IMR-90 (cell line): Measurements from ENCODE around the gene KCNH2. TPM values are rescaled to one million over a fixed set of nuclear protein-coding genes. Genes with fewer than 3 reads are reported as not detected.

Experiments used
- ATAC-seq: fragments of 200-7000 bp; cut with Tn5 transposase; 2 replicates; pipeline ENCODE4 v1.9.1; 2020; ENCODE audit warnings: low read depth, mild to moderate bottlenecking, moderate library complexity
- BruUV-seq: library from RNA; stranded (reverse); fragments of 400-500 nt; replicated peaks from 2 replicates; lab custom pipeline; 2021; lab: Mats Ljungman, UMichigan
- CTCF ChIA-PET: fragments of 300-600 bp; formaldehyde crosslinking; extraction: SDS; loops from one replicate; lab custom pipeline; 2021; ENCODE audit warnings: antibody characterized with exemption; lab: Yijun Ruan, JAX
- POLR2A ChIA-PET: fragments of 300-600 bp; sonication (Branson Sonifier 250); formaldehyde crosslinking; loops from one replicate; lab custom pipeline; 2022; ENCODE audit warnings: antibody characterized with exemption; ENCODE audit not compliant: unreplicated experiment; lab: Charles Lee
- DNase-seq: peaks from one replicate; pipeline ENCODE4 v3.0.0; 2013
- H2AFZ ChIP-seq: replicated peaks from 2 replicates; pipeline ENCODE3; 2013; ENCODE audit warnings: low read length, mild to moderate bottlenecking; ENCODE audit not compliant: poor library complexity
- H2AK5ac ChIP-seq: 2 replicates; pipeline ENCODE4 v1.6.1; 2013; ENCODE audit warnings: low read depth, low read length, inconsistent platforms
- H2AK9ac ChIP-seq: replicated peaks from 2 replicates; pipeline ENCODE3; 2013; ENCODE audit warnings: mild to moderate bottlenecking, low read depth, low read length, moderate library complexity; ENCODE audit not compliant: poor library complexity
- H2BK120ac ChIP-seq: 2 replicates; pipeline ENCODE4 v1.6.1; 2013; ENCODE audit warnings: low read depth, low read length, inconsistent platforms
- H2BK15ac ChIP-seq: 3 replicates; pipeline ENCODE4 v1.6.1; 2013; ENCODE audit warnings: low read depth, low read length, inconsistent platforms
- H2BK20ac ChIP-seq: 2 replicates; pipeline ENCODE4 v1.6.1; 2013; ENCODE audit warnings: low read depth, mild to moderate bottlenecking, inconsistent platforms, low read length, moderate library complexity
- H2BK5ac ChIP-seq: 2 replicates; pipeline ENCODE4 v1.6.1; 2013; ENCODE audit warnings: mild to moderate bottlenecking, low read depth, low read length, inconsistent platforms; ENCODE audit not compliant: poor library complexity, severe bottlenecking
- H3K14ac ChIP-seq: replicated peaks from 2 replicates; pipeline ENCODE4 v1.6.1; 2013; ENCODE audit warnings: low read depth, low read length, inconsistent platforms
- H3K18ac ChIP-seq: 2 replicates; pipeline ENCODE4 v1.6.1; 2013; ENCODE audit warnings: low read depth, low read length, control low read depth
- H3K23ac ChIP-seq: 2 replicates; pipeline ENCODE4 v1.6.1; 2013; ENCODE audit warnings: low read depth, low read length, inconsistent platforms
- H3K27ac ChIP-seq: 2 replicates; pipeline ENCODE4 v1.5.1; 2013; ENCODE audit warnings: mild to moderate bottlenecking, control low read depth, low read length; ENCODE audit not compliant: insufficient read depth
- H3K27me3 ChIP-seq: 2 replicates; pipeline ENCODE4 v1.6.1; 2013; ENCODE audit warnings: low read length; ENCODE audit not compliant: control insufficient read depth, insufficient read depth
- H3K36me3 ChIP-seq: 2 replicates; pipeline ENCODE4 v1.6.1; 2013; ENCODE audit warnings: low read length, mixed read lengths; ENCODE audit not compliant: control insufficient read depth, insufficient read depth
- H3K4ac ChIP-seq: 2 replicates; pipeline ENCODE4 v1.6.1; 2013; ENCODE audit warnings: low read depth, low read length, inconsistent platforms
- H3K4me1 ChIP-seq: 2 replicates; pipeline ENCODE4 v1.6.1; 2013; ENCODE audit warnings: low read length, mixed read lengths; ENCODE audit not compliant: control insufficient read depth, insufficient read depth
- H3K4me2 ChIP-seq: 2 replicates; pipeline ENCODE4 v1.6.1; 2013; ENCODE audit warnings: low read depth, mild to moderate bottlenecking, control low read depth, low read length, moderate library complexity
- H3K4me3 ChIP-seq: 2 replicates; pipeline ENCODE4 v1.5.1; 2013; ENCODE audit warnings: low read depth, mild to moderate bottlenecking, control low read depth, low read length, moderate library complexity; ENCODE audit not compliant: insufficient read depth
- H3K56ac ChIP-seq: 2 replicates; pipeline ENCODE4 v1.6.1; 2013; ENCODE audit warnings: low read length, inconsistent platforms; ENCODE audit not compliant: insufficient read depth; ENCODE audit errors: extremely low read depth
- H3K79me1 ChIP-seq, 2 experiments: 2 replicates each; pipeline ENCODE4 v1.6.1; 2013; ENCODE audit warnings: low read length in 2 of 2, inconsistent platforms in 1 of 2, low read depth in 1 of 2
- H3K9ac ChIP-seq: 2 replicates; pipeline ENCODE4 v1.6.1; 2013; ENCODE audit warnings: low read depth, low read length, control low read depth
- H3K9me1 ChIP-seq: 2 replicates; pipeline ENCODE4 v1.6.1; 2013; ENCODE audit warnings: low read length, inconsistent platforms; ENCODE audit not compliant: insufficient read depth
- H3K9me3 ChIP-seq: 2 replicates; pipeline ENCODE4 v1.6.1; 2013; ENCODE audit warnings: low read length; ENCODE audit not compliant: control insufficient read depth, insufficient read depth
- H4K20me1 ChIP-seq: 2 replicates; pipeline ENCODE4 v1.6.1; 2013; ENCODE audit warnings: low read length, inconsistent platforms; ENCODE audit not compliant: insufficient read depth
- H4K5ac ChIP-seq: 2 replicates; pipeline ENCODE4 v1.6.1; 2013; ENCODE audit warnings: mild to moderate bottlenecking, low read depth, low read length, control low read depth
- H4K8ac ChIP-seq, 2 experiments: 2 replicates each; pipeline ENCODE4 v1.6.1; 2013; ENCODE audit warnings: low read depth in 2 of 2, low read length in 2 of 2, control low read depth in 1 of 2, inconsistent platforms in 1 of 2
- H4K91ac ChIP-seq: 2 replicates; pipeline ENCODE4 v1.6.1; 2013; ENCODE audit warnings: low read depth, low read length, inconsistent platforms; ENCODE audit not compliant: insufficient read depth
- BHLHE40 ChIP-seq: fragments of 150-350 bp; IDR thresholded peaks from 2 replicates; pipeline ENCODE4 v1.6.1; 2016; ENCODE audit warnings: mild to moderate bottlenecking, low read depth, low read length
- CEBPB ChIP-seq: IDR thresholded peaks from 2 replicates; pipeline ENCODE4 v1.6.1; 2012; ENCODE audit warnings: low read depth, low read length, improper control_type of control experiment
- CHD1 ChIP-seq: IDR thresholded peaks from 2 replicates; pipeline ENCODE4 v1.6.1; 2012; ENCODE audit warnings: low read depth, low read length, improper control_type of control experiment
- CTCF ChIP-seq: conservative IDR thresholded peaks from 2 replicates; pipeline ENCODE4 v1.5.1; 2012; ENCODE audit warnings: mild to moderate bottlenecking, low read depth, low read length, improper control_type of control experiment
- ELK1 ChIP-seq: fragments of 150-350 bp; IDR thresholded peaks from 2 replicates; pipeline ENCODE4 v1.6.1; 2016; ENCODE audit warnings: low read depth, mild to moderate bottlenecking, low read length, moderate library complexity, borderline replicate concordance
- FOS ChIP-seq: fragments of 150-350 bp; IDR thresholded peaks from 2 replicates; pipeline ENCODE4 v1.6.1; 2016; ENCODE audit warnings: low read depth, low read length
- MAFK ChIP-seq: IDR thresholded peaks from 2 replicates; pipeline ENCODE4 v1.6.1; 2012; ENCODE audit warnings: low read depth, low read length, improper control_type of control experiment
- MAZ ChIP-seq: IDR thresholded peaks from 2 replicates; pipeline ENCODE4 v1.6.1; 2012; ENCODE audit warnings: low read depth, mild to moderate bottlenecking, low read length, improper control_type of control experiment, moderate library complexity, borderline replicate concordance
- MXI1 ChIP-seq: IDR thresholded peaks from 2 replicates; pipeline ENCODE4 v1.6.1; 2012; ENCODE audit warnings: low read depth, mild to moderate bottlenecking, low read length, moderate library complexity, borderline replicate concordance
- NFE2L2 ChIP-seq: fragments of 150-350 bp; IDR thresholded peaks from 2 replicates; pipeline ENCODE4 v1.6.1; 2016; ENCODE audit warnings: low read depth, mild to moderate bottlenecking, low read length
- POLR2A ChIP-seq: IDR thresholded peaks from 2 replicates; pipeline ENCODE4 v1.6.1; 2012; ENCODE audit warnings: mild to moderate bottlenecking, low read depth, low read length
- RAD21 ChIP-seq: IDR thresholded peaks from 2 replicates; pipeline ENCODE4 v1.6.1; 2012; ENCODE audit warnings: low read length, improper control_type of control experiment
- RCOR1 ChIP-seq: IDR thresholded peaks from 2 replicates; pipeline ENCODE4 v1.6.1; 2012; ENCODE audit warnings: mild to moderate bottlenecking, low read length, improper control_type of control experiment; ENCODE audit not compliant: insufficient replicate concordance
- RFX5 ChIP-seq: IDR thresholded peaks from 2 replicates; pipeline ENCODE4 v1.8.0; 2012; ENCODE audit warnings: low read depth, mild to moderate bottlenecking, low read length, moderate library complexity
- SMC3 ChIP-seq: fragments of 150-350 bp; IDR thresholded peaks from 2 replicates; pipeline ENCODE4 v1.6.1; 2016; ENCODE audit warnings: low read depth, mild to moderate bottlenecking, antibody characterized with exemption, low read length, moderate library complexity
- USF2 ChIP-seq: fragments of 150-350 bp; IDR thresholded peaks from 2 replicates; pipeline ENCODE4 v1.6.1; 2017; ENCODE audit warnings: mild to moderate bottlenecking, antibody characterized with exemption, low read length, low read depth
- WGBS, 2 experiments: methylation state at CpG; one replicate each; pipeline versions ENCODE4 v1.1.5 to v1.1.7; 2013; ENCODE audit warnings: missing lambda C conversion rate in 2 of 2; ENCODE audit not compliant: insufficient read length in 1 of 2; ENCODE audit errors: extremely low coverage in 2 of 2; 5-methylcytosine and 5-hydroxymethylcytosine counted together
- dilution Hi-C: fragments of 300-500 bp; cut with HindIII; formaldehyde crosslinking; loops from one replicate; pipeline ENCODE4 v1.14.3; 2018; ENCODE audit warnings: low sequenced_read_pairs; ENCODE audit not compliant: unreplicated experiment
- in situ Hi-C: fragments of 300-500 bp; cut with MboI; formaldehyde crosslinking; loops from 3 replicates; pipeline ENCODE4 v1.14.3; 2019; ENCODE audit warnings: low sequenced_read_pairs, inconsistent platforms, mixed read lengths
- intact Hi-C: fragments of 100-400 bp; cut with micrococcal nuclease; formaldehyde crosslinking; loops from 2 replicates; pipeline ENCODE4 v1.10.0; 2022
- polyA plus RNA-seq, 3 experiments: library from polyadenylated mRNA; depleted of rRNA; stranded (reverse); fragments of >200 nt; gene quantifications; 2 replicates each; pipeline ENCODE4 v1.2.3, GENCODE V29; 2012; ENCODE audit warnings: low replicate concordance in 1 of 3
- total RNA-seq: library from RNA; depleted of rRNA; stranded (reverse); fragments of >200 nt; gene quantifications from 2 replicates; pipeline ENCODE4 v1.2.3, GENCODE V29; 2012

Gene KCNH2
- total and polyA plus RNA-seq, 2 of the 4 experiments (the other 2 are of a cell fraction) = 0.90 to 2.1 TPM

- dilution Hi-C loops (no loop called here), in situ Hi-C loops (loop anchor here (25.0 kb wide), 1 partner anchor 580 kb away; a partner anchor contains a TSS), intact Hi-C loops (no loop called here)
- no peak overlapping the region for H3K27ac ChIP-seq
- H2AFZ ChIP-seq = no peak overlapping the region
- no peak overlapping the region for H2BK15ac ChIP-seq
- no peak overlapping the region for H2BK20ac ChIP-seq
- no peaks in the 10 kb centered on the region for H4K20me1 ChIP-seq
- ChIA-PET CTCF (interaction anchor here (1.1 to 2.1 kb wide), 2 partner anchors 29 to 94 kb away, joined by 3 to 7 read pairs; no protein-coding TSS in a partner anchor), POLR2A (no interaction called here)
- 100% methylated on average over 1 of the region's 6 CpGs; no CpG with 5 or more reads in 1 of the 2 experiments for WGBS, 2 experiments
- no peak overlapping the region for H2AK9ac ChIP-seq
- H3K27me3 ChIP-seq = peaks cover 6% of the 10 kb centered on the region; the same call in 1 of the 2 replicates
- H2BK120ac ChIP-seq = no peak overlapping the region
- H4K91ac ChIP-seq = no peak overlapping the region
- no peak overlapping the region for H3K4ac ChIP-seq
- no peaks in the 10 kb centered on the region for H3K36me3 ChIP-seq
- no peak overlapping the region for H3K18ac ChIP-seq
- no TSS peak for BruUV-seq
- H3K9me1 ChIP-seq = no peaks in the 10 kb centered on the region
- peaks cover 10% of the 10 kb centered on the region for H3K9me3 ChIP-seq
- peaks cover 4% of the 10 kb centered on the region; the same call in 1 of the 2 replicates for H3K4me1 ChIP-seq
- DNase-seq = no peak
- no peak overlapping the region for H3K4me2 ChIP-seq
- H3K4me3 ChIP-seq = no peak overlapping the region
- no peak overlapping the region for H4K8ac ChIP-seq
- no peak overlapping the region for H3K56ac ChIP-seq
- no peak overlapping the region for H3K23ac ChIP-seq
- no peak overlapping the region for H3K14ac ChIP-seq
- no peak for ATAC-seq
- H3K79me1 ChIP-seq = no peaks in the 10 kb centered on the region
- H4K5ac ChIP-seq = no peak overlapping the region
- H2BK5ac ChIP-seq = no peak overlapping the region
- no peak overlapping the region for H3K9ac ChIP-seq
- TF ChIP-seq NFE2L2 (no peak), USF2 (no peak), MXI1 (no peak), CTCF (no peak), RFX5 (no peak), POLR2A (no peak), CHD1 (no peak), RCOR1 (no peak), FOS (no peak), RAD21 (no peak), MAZ (no peak), ELK1 (no peak), BHLHE40 (no peak), MAFK (no peak), SMC3 (no peak), CEBPB (no peak)
- H2AK5ac ChIP-seq = no peak overlapping the region
These were observed 14.0 kb upstream of the KCNH2 start for GRCh38 chr7:150992051-150992640.
